HG03558 (cell line): Measurements from ENCODE around the gene HHAT.
"Not testable (repeated sequence)": the region's sequence is repeated elsewhere in the genome, so short reads cannot be mapped to it uniquely, and the experiment has no call there.

Source experiments
- ATAC-seq: cut with Tn5 transposase; IDR thresholded peaks from one replicate; pipeline ENCODE4 v1.9.1; 2021; ENCODE audit warnings: moderate number of reproducible peaks; ENCODE audit not compliant: unreplicated experiment; ENCODE audit errors: extremely low read depth

The HHAT gene

DNA sequence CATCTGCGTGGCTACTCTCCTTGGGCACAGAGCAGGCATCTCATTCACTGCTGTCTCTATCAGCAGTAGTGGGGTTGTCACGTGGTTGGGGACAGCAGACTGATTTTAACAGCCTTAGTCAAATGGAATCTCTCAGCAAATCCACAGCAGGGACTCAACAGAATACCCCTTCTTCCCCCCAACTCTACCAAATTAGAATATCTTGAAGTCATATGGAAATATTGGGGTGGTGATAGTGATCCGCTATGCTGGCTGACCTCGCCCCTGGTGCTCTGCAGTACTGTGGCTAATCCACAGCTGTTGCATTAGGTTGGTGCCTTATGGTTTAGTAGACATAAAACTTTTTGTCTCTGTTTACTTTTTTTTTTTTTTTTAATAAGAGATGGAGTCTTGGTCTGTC lies 23.9 kb downstream of the HHAT start:
- no peak for ATAC-seq

DNA sequence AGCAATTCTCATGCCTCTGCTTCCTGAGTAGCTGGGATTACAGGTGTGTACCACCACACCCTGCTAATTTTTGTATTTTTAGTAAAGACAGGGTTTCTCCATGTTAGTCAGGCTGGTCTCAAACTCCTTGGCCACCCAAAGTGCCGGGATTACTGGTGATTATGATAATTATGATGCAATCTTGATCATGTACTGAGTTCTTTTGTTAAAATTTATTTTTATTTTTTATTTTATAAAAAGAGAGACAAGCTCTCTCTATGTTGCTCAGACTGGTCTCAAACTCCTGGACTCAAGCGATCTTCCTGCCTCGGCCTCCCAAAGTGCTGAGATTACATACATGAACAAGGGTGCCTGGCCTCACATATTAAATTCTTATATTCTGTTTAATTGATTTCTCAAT lies 25.6 kb downstream of the HHAT start:
- not testable (repeated sequence) for ATAC-seq

DNA sequence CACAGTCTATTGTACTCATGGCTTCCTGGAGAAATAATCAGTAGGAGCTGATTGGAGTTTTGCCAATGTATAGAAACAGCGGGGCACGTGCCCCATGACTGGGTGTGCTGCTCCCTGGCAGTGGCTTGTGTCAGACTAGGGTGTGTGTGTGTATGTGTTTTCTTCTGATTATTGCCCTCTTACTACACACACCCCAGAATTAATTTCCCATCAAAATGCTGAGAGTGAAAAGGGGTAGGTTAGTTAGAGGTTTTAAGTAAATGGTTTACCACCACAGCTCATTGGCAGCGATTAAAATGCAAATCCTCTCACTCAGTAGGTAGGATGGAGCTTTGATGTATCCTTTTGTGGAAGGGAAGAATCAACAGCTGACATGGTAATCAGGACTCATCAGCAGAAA lies 29.9 kb downstream of the HHAT start:
- ATAC-seq: no peak

DNA sequence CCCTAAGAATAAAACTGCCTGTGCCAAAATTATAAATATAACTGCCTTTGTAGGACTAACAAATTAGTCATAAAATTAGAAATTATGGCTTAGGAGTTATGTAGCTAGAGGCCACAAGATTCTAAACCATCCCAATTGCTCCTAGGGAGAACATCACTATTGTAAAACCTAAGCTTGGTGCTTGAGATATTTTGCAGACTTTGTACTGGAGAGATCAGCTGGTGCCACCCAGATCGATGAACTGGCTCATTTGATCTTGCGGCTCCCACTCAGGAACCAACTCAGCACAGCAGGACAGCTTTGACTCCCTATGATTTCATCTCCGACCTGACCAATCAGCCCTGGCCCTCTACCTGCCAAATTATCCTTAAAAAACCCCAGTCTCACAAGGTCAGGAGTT lies 30.6 kb downstream of the HHAT start:
- no peak for ATAC-seq

DNA sequence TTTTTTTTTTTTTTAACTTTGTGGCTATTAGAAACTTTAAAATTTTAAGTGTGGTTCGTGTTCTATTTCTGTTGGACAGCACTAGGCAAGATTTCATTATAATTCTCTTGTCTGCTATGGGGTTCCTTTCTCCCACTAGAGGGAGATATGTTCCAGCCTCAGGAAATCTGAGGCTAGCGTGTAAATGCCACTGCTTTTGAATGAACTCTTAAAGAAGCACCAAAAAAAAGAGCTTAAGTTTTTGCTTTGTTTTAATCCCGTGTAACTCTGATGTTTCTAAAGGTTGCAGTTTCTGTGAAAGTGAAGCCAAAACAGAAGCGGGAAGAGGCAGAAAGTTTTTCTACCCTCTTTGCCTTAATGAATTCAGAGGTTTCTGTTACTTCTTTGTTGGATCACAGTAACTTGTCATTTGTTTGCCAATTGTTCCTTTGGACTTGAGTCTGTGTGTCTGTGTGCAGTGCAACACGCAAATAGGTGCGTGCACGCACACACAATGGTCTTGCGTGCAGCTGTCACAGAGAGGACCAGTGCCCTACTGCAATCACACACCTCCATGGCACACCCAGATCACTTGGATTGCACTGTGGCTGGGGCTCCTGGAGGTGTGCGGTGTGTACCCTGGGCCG lies 32.3 kb downstream of the HHAT start:
- no peak for ATAC-seq

DNA sequence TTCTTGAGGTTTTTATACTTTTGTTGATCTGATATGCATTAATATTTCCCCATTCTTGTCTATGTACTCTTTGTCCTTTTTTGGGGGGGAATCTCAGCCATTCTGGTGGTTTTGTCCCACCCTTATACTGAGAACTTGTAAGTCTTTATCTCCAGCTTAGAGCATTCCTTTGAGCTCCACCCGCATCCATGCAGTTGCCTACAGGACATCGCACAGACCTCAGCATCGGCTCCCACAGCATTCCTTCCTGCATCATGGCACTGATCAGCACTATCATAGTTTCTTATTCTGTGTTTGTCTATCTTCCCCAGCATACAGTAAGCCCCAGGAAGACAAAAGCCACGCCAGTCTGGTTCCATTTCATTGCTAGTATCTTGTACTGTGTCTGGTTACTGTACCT lies 33.0 kb downstream of the HHAT start:
- no peak for ATAC-seq

DNA sequence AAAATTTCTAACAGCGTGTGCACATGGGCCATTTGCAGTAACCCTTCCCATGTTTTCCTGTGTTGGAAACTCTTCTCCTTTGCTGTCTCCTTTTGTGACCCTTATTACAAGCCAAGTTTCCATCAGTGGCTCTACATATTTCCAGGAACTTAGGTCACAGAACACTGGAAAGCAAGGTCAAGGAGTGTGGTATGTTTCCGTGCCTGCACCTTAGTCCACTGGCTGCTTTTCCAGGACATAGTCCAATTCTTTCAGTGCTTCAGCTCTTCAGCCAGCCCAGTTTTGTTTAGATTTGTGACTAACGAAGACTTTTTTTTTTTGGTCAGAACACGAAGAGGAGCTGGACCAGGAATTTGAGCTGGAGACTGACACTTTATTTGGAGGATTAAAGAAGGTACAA lies 33.8 kb downstream of the HHAT start:
- ATAC-seq: no peak

DNA sequence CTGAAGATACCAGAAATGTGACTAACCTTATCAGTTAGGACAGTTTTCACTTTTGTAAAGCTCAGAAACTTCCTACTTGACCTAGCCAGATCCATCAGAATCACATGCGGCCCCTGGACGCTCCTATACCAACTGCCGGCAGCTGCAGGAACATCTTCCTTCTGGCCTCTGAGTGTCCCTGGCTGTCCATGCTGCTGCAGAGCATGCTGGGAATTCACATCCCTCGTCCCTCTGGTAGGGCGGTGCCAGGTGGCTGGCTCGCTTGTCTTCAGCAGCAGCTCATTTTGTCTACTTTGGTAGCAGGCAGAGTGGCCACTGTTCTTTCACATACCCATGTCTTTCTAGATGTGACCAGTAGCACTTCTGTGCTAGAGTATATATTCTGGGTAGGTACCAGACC lies 34.4 kb downstream of the HHAT start:
- no peak for ATAC-seq

DNA sequence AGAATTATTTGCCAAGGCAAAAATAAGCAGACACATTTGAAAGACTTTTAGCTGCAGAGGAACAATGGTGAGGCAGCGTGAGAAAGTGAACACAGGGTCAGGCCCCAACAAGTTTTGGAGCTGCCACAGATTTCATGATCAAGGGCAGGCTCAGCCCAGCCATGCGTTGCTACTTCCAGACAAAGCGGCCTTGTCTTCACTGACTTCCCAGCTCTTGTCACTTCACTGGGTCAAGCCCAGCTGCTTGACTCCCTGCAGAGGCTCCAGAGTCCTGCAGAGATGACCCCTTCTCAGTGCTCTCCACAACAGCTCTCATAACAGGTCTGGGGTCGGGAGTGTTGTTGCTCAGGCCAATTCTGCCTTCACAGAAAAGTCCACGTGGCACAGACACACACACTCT lies 35.8 kb downstream of the HHAT start:
- ATAC-seq: no peak

DNA sequence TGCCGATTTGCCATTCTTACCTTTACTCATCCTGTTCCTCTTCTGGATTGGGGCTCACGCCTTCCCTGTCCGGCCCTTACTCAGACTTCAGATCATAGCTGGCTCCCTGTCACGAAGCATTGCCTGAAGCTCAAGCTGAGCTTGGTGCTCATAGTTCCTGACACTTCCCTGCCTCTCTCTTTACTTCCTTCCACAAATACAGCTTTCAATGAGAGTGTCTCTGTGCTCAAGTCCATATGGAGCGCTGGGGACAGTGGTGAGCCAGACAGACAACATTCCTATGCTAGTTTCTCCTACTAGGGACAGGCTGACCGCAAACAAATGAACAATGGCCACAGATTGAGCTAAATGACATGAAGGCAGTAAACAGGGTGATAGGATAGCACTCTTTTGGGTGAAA lies 38.1 kb downstream of the HHAT start:
- ATAC-seq: no peak

DNA sequence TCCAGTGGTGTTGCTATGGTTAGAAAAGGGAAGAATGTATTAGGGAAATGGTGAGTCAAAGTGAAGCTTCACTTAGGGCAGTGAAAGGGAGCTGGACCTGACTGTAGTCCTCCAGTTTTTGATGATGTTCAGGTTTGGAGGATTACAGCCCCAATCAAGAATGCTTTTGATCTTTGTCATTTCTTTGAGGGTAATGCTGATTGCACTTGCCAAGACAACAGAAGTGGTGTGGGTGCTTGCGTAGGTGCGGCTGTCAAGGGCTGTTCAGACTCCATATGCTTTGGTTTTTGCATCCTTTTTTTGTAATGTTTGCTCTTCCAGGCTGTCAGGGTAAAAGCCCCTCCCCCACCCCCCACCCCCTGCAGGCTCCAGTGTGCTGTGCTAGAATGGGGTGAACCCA lies 38.9 kb downstream of the HHAT start:
- no peak for ATAC-seq

DNA sequence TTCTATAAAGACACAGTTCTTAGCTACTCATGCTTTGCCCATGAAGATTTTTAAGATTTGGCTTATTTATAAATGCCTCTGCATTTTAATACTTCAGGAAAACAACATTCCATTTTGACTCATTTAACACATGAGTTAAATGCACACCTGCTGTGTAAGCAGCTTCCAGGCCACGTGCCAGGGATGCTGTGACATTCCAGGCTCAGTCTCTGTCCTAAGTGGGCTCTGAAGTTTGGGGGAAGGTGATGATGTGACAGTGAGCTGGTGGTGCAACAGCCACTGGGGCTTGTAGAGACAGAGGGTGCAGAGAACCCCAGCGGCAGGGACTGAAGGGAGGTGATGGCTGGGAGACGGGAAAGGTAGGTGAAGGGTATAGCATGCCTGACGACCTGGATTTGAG lies 40.7 kb downstream of the HHAT start:
- ATAC-seq: no peak

DNA sequence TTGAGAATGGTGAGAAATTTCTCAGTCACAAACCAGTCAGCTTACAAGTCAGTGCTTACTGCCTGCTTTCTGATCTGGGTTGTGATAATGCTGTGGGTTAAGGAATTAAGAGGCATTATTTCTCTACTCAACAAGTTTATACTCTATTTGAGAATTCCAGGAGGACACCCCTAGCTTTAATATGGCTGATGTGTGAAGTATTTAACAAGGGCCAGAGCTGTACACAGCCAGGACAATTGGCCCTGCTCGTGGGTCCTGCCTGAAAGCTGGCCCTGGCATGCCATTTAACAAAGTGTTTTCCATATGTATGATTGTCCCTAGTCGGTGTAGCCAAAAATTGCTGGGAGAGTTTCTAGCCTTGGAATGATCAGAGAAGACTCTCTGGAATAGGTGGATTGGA lies 43.2 kb downstream of the HHAT start:
- no peak for ATAC-seq

DNA sequence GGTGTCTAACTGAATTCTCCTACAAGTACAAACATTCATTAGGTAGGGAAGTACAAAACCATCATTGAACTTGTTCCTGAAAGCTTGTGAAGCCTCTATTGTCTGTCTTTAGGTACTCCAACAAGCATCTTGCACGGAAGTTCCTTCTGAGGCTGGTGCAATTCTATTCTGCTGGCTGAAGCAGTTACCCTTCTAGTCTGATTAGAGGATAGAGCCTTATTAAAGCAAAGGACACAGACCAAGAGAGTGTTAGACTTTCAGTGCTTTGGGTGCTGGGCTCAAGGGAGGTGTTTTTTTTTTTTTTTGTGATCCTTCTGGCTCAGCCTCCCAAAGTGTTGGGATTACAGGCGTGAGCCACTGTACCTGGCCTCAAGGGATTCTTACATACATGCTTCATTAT lies 43.8 kb downstream of the HHAT start:
- ATAC-seq: no peak

DNA sequence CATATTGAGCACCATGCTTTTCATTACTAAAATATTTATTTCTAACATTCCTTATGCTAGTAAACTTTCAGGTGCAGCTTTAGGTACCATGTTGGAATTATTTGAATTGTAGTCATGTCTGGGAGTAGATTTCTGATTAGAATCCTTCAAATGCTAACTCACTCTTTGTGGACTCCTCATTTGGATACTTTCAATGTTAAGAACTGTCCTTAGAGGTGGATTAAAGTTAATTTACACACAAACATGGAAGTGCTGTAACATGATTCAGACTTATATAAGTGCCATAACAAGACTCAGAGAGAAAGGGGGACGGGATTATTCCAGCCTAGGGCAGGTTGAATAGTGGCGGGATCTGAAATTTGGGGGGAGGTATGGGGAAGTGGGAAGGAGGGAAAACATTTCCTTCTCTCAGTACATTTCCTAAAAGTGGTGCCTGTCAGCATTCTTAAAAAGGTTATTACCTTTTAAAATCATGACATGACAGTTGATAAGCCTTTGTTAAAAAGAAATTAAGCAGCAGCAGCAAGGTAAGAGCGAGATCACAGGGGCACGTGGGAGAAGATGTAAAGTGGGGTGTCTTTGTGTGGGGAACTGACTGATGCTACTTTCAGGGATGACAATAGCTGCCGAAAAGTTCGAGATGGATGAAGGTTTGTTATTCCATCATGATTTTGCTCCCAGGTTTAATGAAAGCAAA lies 44.4 kb downstream of the HHAT start:
- ATAC-seq: no peak

DNA sequence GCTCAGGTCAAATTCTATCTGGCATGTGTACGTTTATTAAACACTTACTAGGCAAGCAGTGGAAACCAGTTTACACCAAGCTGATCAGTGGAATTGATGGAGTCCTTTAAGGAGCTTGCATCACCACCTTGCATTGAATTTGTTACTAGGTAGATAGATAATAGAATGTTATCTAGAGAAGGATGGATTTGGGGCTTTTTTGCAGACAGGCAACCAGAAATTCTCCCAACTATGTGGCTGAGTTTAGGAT lies 44.9 kb downstream of the HHAT start:
- no peak for ATAC-seq

DNA sequence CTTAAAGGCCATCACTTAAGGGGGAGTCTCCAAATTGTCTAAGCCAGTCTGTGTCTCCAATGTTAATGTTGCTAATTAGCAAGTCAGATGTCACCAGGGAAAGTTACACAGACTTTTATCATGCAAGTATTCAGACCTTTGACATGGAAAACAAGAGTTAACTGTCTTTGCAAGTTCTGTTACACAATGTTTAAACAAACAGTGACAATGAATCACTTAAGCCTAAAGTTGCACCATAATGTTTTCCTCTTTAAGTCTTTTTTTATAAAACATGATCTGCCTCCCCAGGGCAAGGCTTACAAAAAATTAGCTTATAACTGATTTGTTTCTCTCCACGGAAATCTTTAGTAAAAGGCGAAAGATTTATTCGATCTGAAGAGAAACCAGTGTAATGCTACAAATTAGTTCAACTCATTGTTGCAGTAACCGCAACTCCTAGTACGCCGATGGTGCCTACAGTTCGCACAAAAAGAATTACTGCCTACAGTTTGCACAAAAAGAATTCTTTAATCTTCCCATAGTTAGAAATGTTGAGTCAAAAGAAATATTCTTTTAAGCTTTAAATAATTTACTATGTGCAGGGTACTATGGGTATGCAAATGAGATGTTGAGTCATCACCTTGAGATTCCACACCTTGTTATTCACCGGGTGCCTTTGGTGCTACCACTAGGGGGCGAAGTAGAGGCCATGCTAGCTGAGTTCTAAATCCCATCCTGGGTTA lies 45.3 kb downstream of the HHAT start:
- ATAC-seq: peak; percentile 75

DNA sequence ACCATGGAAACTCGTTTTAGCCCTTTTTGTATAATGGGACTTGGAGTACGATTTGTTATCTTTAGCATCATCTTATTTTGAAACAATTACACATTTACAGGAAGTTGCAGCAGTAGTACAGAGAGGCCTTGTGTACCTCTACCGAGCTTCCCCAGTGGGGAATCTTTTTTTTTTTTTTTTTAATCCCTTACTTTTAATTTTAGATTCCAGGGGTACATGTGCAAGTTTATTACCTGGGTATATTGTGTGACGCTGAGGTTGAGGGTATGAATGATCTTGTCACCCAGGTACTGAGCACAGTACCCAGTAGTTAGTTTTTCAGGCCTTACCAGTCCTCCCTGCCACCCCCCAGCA lies 45.9 kb downstream of the HHAT start:
- ATAC-seq: no peak

DNA sequence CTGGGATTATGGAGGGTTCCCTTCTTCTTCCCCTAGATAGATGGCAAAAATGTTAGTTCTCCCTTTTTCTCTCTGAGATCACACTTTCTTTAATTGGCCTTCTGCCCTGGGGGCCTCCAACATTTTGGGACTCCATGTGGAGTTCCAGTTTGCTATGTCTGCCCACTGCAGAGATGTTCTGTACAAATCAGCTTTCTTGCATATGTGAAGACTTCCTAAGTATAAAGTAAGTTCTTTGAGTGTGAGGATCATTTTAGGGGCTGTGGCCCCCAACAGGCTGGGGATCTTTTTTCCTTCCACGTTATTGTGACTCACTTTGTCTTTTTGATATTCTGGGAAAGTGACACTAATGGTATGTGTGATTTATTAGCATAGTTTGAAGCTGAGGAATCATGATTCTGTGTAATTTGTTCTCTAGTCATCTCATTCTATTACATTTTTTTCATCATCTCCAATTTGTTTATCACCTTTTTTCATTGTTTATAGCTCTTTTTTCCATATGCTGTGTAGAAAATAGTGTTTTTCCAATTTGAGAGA lies 48.2 kb downstream of the HHAT start:
- no peak for ATAC-seq

DNA sequence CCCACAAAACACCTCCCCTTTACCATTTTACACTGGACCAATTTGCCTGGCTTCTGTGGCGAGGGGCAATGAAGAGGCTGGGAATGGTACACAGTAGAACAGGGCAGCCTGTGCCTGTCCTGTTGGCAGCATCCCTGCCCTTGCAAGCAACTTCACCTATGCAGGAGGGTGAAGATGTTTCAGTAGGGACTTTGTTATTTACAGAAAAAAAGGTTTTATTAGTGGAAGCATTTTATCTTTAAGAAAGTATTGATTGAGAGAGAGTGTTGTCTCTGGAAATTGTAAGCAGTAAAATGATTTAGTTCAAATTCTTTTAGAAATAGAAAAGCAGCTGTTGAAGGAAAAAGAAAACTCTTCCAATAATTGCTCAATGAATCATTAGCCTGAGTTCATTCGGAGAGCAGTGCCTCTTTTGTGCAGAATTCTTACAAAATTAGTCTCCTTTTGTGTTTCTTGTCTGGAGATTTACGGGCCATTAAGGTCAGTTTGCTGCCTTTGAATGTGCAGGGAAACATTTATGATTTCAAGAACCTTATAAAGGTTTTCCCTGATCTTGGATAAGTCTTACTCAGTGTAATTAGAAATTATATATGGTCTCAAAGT lies 49.1 kb downstream of the HHAT start:
- ATAC-seq: no peak

DNA sequence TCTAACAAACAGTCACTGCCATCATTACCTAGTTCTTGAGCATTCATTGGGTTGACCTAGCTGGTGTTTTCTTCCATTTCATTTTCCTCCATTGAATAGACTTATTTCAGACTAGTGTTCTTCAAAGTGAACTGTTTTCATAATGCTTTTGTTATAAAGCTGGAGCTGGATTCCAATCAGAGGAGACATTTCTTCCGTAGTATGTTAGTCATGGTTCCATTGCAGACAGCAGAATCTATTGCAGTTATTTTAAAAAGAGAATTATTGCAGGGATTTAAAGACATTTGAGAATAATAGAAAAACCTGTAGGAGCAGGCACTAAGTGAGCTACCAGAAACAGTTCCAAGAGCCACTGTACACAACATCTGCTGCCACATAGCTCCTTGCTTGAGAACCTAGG lies 50.0 kb downstream of the HHAT start:
- no peak for ATAC-seq

DNA sequence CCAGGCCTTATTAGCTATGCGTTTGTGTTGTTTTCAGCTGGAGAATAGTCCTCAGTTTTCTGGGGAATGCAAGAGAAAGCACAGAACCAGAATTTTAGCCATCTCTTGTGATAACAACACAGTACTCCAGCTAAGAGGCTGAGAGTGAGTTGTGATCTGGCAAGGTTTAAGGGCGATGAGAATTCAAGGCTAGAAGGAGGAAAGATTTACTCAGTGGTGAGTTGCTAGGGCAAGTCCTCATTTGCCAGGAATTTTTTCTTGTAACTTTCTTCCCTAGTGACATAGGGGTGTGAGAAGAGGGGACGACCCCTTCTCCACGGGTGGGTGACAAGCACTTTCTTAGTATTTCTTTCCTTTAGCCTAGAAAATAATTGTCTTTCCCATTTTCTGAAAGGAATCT lies 53.2 kb downstream of the HHAT start:
- no peak for ATAC-seq
